ENCODE data around the gene DZIP3.
"Not testable (repeated sequence)": the region's sequence is repeated elsewhere in the genome, so short reads cannot be mapped to it uniquely, and the experiment has no call there.

Gene DZIP3

GRCh38 chr3:108602249-108602934 lies 12.9 kb downstream of the DZIP3 start:
- no peak for DNase-seq

GRCh38 chr3:108602935-108603294 lies 13.4 kb downstream of the DZIP3 start:
- DNase-seq: no peak

- DNase-seq: no peak
These were observed 14.2 kb downstream of the DZIP3 start for GRCh38 chr3:108603691-108604090.

GRCh38 chr3:108605028-108605427 lies 15.5 kb downstream of the DZIP3 start:
- DNase-seq: no peak

- no peak for DNase-seq
These were observed 16.0 kb downstream of the DZIP3 start for GRCh38 chr3:108605491-108605890.

GRCh38 chr3:108608750-108609149 lies 19.2 kb downstream of the DZIP3 start:
- DNase-seq: no peak

- no peak for DNase-seq
These were observed 21.1 kb downstream of the DZIP3 start for GRCh38 chr3:108610651-108611050.

GRCh38 chr3:108616090-108616489 lies 26.6 kb downstream of the DZIP3 start:
- not testable (repeated sequence) for DNase-seq

GRCh38 chr3:108620250-108620649 lies 30.7 kb downstream of the DZIP3 start:
- DNase-seq: no peak

- DNase-seq: no peak
These were observed 34.0 kb downstream of the DZIP3 start for GRCh38 chr3:108623504-108623903.

- no peak for DNase-seq
These were observed 40.5 kb downstream of the DZIP3 start for GRCh38 chr3:108629974-108630373.

- no peak for DNase-seq
These were observed 53.0 kb downstream of the DZIP3 start for GRCh38 chr3:108642526-108642925.

GRCh38 chr3:108645364-108645763 lies 55.8 kb downstream of the DZIP3 start:
- DNase-seq: no peak

GRCh38 chr3:108655664-108656063 lies 66.1 kb downstream of the DZIP3 start:
- not testable (repeated sequence) for DNase-seq

GRCh38 chr3:108661699-108662098 lies 72.2 kb downstream of the DZIP3 start:
- no peak for DNase-seq

GRCh38 chr3:108662142-108662738 lies 72.7 kb downstream of the DZIP3 start:
- DNase-seq: peak in 1 of 2 donors; percentile 60

GRCh38 chr3:108664266-108664665 lies 74.7 kb downstream of the DZIP3 start:
- DNase-seq: no peak

- DNase-seq: no peak
These were observed 77.8 kb downstream of the DZIP3 start for GRCh38 chr3:108667312-108667711.

- DNase-seq: peak in 1 of 2 donors; percentile 39
These were observed 79.7 kb downstream of the DZIP3 start for GRCh38 chr3:108669208-108669607.

- DNase-seq: no peak
These were observed 83.2 kb downstream of the DZIP3 start for GRCh38 chr3:108672701-108673100.

GRCh38 chr3:108673988-108674661 lies 84.6 kb downstream of the DZIP3 start:
- DNase-seq: no peak

- DNase-seq: no peak
These were observed 88.3 kb downstream of the DZIP3 start for GRCh38 chr3:108677811-108678210.

- not testable (repeated sequence) for DNase-seq
These were observed 102.8 kb downstream of the DZIP3 start for GRCh38 chr3:108692286-108692685.

GRCh38 chr3:108698461-108698860 lies 108.9 kb downstream of the DZIP3 start:
- no peak for DNase-seq

Measured in bone marrow (tissue), 2 donors.